GM12878 (cell line): ENCODE data around the gene MLKL. TPM values are rescaled to one million over a fixed set of nuclear protein-coding genes. Genes with fewer than 3 reads are reported as not detected.
A peak's percentile ranks its signal among the peaks of the same experiment; 100 is the strongest.

Experiments used
- BACH1 ChIP-seq: fragments of 450-650 bp; IDR thresholded peaks from 2 replicates; pipeline ENCODE4 v1.6.1; 2017; ENCODE audit warnings: mild to moderate bottlenecking, borderline replicate concordance
- BCL3 ChIP-seq: IDR thresholded peaks from 2 replicates; pipeline ENCODE4 v1.6.1; 2011; ENCODE audit warnings: borderline replicate concordance, low read depth, mild to moderate bottlenecking, moderate library complexity, low read length; ENCODE audit not compliant: insufficient read depth, poor library complexity, severe bottlenecking
- BRCA1 ChIP-seq: IDR thresholded peaks from 2 replicates; pipeline ENCODE4 v1.6.1; 2011; ENCODE audit warnings: low read depth, low read length, improper control_type of control experiment
- EZH2 ChIP-seq: IDR thresholded peaks from 2 replicates; pipeline ENCODE4 v1.6.1; 2012; ENCODE audit warnings: low read depth, mild to moderate bottlenecking, control low read depth, inconsistent platforms, low read length, borderline replicate concordance; ENCODE audit not compliant: control insufficient read depth
- FOXK2 ChIP-seq: fragments of 450-650 bp; IDR thresholded peaks from 2 replicates; pipeline ENCODE4 v1.6.1; 2017; ENCODE audit warnings: mild to moderate bottlenecking, moderate library complexity
- GABPA ChIP-seq: IDR thresholded peaks from 2 replicates; pipeline ENCODE4 v1.6.1; 2014; ENCODE audit warnings: antibody characterized with exemption, low read depth, mild to moderate bottlenecking, inconsistent platforms
- HSF1 ChIP-seq: fragments of 150-350 bp; IDR thresholded peaks from 2 replicates; pipeline ENCODE4 v1.6.1; 2014; ENCODE audit warnings: mild to moderate bottlenecking, low read depth, low read length
- IRF3 ChIP-seq: fragments of 450-650 bp; IDR thresholded peaks from 2 replicates; pipeline ENCODE4 v1.6.1; 2014; ENCODE audit warnings: mild to moderate bottlenecking
- IRF5 ChIP-seq: fragments of 450-650 bp; IDR thresholded peaks from 2 replicates; pipeline ENCODE4 v1.6.1; 2017; ENCODE audit warnings: borderline replicate concordance
- MEF2A ChIP-seq: IDR thresholded peaks from 2 replicates; pipeline ENCODE4 v1.6.1; 2011; ENCODE audit warnings: low read depth, mild to moderate bottlenecking, low read length, moderate library complexity; ENCODE audit not compliant: insufficient read depth
- MTA3 ChIP-seq: IDR thresholded peaks from 2 replicates; pipeline ENCODE4 v1.6.1; 2012; ENCODE audit warnings: low read length, inconsistent platforms, borderline replicate concordance
- NFIC ChIP-seq: IDR thresholded peaks from 2 replicates; pipeline ENCODE4 v1.6.1; 2012; ENCODE audit warnings: low read depth, mild to moderate bottlenecking, inconsistent platforms, low read length, moderate library complexity
- NFYA ChIP-seq: IDR thresholded peaks from 2 replicates; pipeline ENCODE4 v1.6.1; 2011; ENCODE audit warnings: low read depth, mild to moderate bottlenecking, low read length, improper control_type of control experiment, borderline replicate concordance
- NR2C2 ChIP-seq: IDR thresholded peaks from 2 replicates; pipeline ENCODE4 v1.6.1; 2011; ENCODE audit warnings: borderline replicate concordance, low read depth; ENCODE audit not compliant: control insufficient read depth, insufficient read length
- PKNOX1 ChIP-seq: fragments of 450-650 bp; IDR thresholded peaks from 2 replicates; pipeline ENCODE4 v1.6.1; 2016; ENCODE audit warnings: mild to moderate bottlenecking
- POLR2AphosphoS2 ChIP-seq: IDR thresholded peaks from 2 replicates; pipeline ENCODE4 v1.6.1; 2011; ENCODE audit warnings: low read depth, mild to moderate bottlenecking, low read length, improper control_type of control experiment, moderate library complexity
- SP1 ChIP-seq: IDR thresholded peaks from one replicate; pipeline ENCODE4 v1.6.1; 2011; ENCODE audit warnings: low read depth, low read length
- SRF ChIP-seq, 2 experiments: IDR thresholded peaks; 2 replicates each; pipeline ENCODE4 v1.6.1; 2011; ENCODE audit warnings: low read depth in 2 of 2, low read length in 2 of 2, mild to moderate bottlenecking in 1 of 2, moderate library complexity in 1 of 2
- STAT1 ChIP-seq: fragments of 450-650 bp; conservative IDR thresholded peaks from 2 replicates; pipeline ENCODE4 v1.6.1; 2014; ENCODE audit warnings: antibody characterized with exemption, mild to moderate bottlenecking
- TBL1XR1 ChIP-seq: IDR thresholded peaks from 2 replicates; pipeline ENCODE4 v1.6.1; 2012; ENCODE audit warnings: low read depth, low read length, improper control_type of control experiment
- ZNF24 ChIP-seq: fragments of 450-650 bp; IDR thresholded peaks from 2 replicates; pipeline ENCODE4 v1.6.1; 2017; ENCODE audit warnings: antibody characterized with exemption, mild to moderate bottlenecking
- polyA plus RNA-seq, 11 experiments: library from polyadenylated mRNA; depleted of rRNA in 4 of 11; unstranded in 6 of 11; stranded (reverse) in 5 of 11; fragments of >200 nt; fragmentation: Nextera tagmentation in 4 of 11; fragmentation: Illumina TruSeq in 1 of 11; extraction: Ambion mirVana in 4 of 11; extraction: Trizol in 1 of 11; gene quantifications; 1 replicate in 1 of 11; 2 replicates in 10 of 11; pipeline versions ENCODE4 v1.2.1 to v1.2.3, GENCODE V29; 2011 to 2016; ENCODE audit warnings: inconsistent platforms in 2 of 11, missing spikeins in 2 of 11, low read depth in 1 of 11
- total RNA-seq, 4 experiments: library from RNA; depleted of rRNA in 3 of 4; stranded (reverse); fragments of >200 nt in 3 of 4; fragmentation: Illumina TruSeq in 1 of 4; extraction: Trizol in 1 of 4; gene quantifications; 2 replicates each; pipeline versions ENCODE4 v1.2.1 to v1.2.3, GENCODE V29; 2013 to 2021

MLKL gene
- total and polyA plus RNA-seq, 10 of the 15 experiments (the other 5 are each of a cell fraction or from before 2014, with no cell fraction given), result 3.8 to 14.5 (median 11.2) TPM

GRCh38 chr16:74666425-74667254, 34.0 kb downstream of the MLKL start, which contains the start of gene RFWD3 (continued):
- no peak for TF ChIP-seq BCL3
- TF ChIP-seq IRF5, result no peak
- peak; percentile 59; the same call in 1 of the 2 replicates for TF ChIP-seq BACH1
- TF ChIP-seq EZH2, result no peak
- no peak for TF ChIP-seq FOXK2
- TF ChIP-seq ZNF24, result no peak
- peak; percentile 92 for TF ChIP-seq IRF3
- TF ChIP-seq PKNOX1, result peak; percentile 99
- TF ChIP-seq MTA3, result no peak
- TF ChIP-seq SRF (IDR thresholded peaks at IDR 0.05; ENCODE audit: low read depth in 2 of 2, low read length in 2 of 2), result no peak
- 0 out of 2 replicates have a peak, but pooled peaks have one; percentile 82 for TF ChIP-seq POLR2AphosphoS2
- TF ChIP-seq NFYA, result peak; percentile 51; the same call in 1 of the 2 replicates
- no peak; the same call in 1 of the 2 replicates for TF ChIP-seq TBL1XR1
- TF ChIP-seq STAT1, result no peak
- no peak for TF ChIP-seq BRCA1
- 0 out of 2 replicates have a peak, but pooled peaks have one; percentile 7 for TF ChIP-seq MEF2A
- 0 out of 2 replicates have a peak, but pooled peaks have one; percentile 34 for TF ChIP-seq NFIC
- TF ChIP-seq GABPA, result peak; percentile 81
- TF ChIP-seq HSF1, result no peak
- peak; percentile 99 for TF ChIP-seq SP1
- TF ChIP-seq NR2C2, result no peak
